HG03097 (cell line): ENCODE results near the gene LMTK3.
"Not testable (repeated sequence)": the region's sequence is repeated elsewhere in the genome, so short reads cannot be mapped to it uniquely, and the experiment has no call there.

Source experiments
- ATAC-seq: cut with Tn5 transposase; IDR thresholded peaks from one replicate; pipeline ENCODE4 v1.9.1; 2021; ENCODE audit not compliant: unreplicated experiment, low FRiP score

LMTK3 gene

DNA sequence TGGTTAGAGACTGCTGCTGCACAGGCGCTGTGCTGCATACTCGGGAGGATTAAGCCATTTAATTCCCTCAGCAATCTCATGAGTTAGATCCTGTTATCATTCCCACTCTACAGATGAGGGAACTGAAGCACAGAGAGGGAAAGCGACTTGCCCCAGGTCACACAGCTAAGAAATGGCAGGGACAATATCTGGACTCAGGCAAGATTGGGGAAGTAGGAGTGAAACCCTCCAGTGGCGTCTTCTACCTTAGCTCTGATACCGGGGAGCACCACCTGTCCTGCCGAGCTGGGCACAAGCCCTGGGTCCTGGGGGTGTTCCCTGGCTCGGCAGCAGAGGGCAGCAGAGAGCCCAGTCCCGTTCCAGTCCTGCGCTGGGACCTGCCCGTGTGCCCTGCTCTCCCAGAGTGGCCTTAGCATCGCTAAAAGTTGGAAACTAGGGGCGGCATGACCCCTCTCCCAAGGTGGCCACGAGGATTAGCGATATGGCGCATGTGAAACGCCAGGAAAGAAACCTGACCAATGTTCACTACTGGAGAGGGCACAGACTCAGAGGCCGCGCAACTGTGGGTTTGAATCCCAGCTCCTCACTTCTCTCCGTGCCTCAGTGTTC lies 21.9 kb downstream of the LMTK3 start:
- no peak for ATAC-seq

DNA sequence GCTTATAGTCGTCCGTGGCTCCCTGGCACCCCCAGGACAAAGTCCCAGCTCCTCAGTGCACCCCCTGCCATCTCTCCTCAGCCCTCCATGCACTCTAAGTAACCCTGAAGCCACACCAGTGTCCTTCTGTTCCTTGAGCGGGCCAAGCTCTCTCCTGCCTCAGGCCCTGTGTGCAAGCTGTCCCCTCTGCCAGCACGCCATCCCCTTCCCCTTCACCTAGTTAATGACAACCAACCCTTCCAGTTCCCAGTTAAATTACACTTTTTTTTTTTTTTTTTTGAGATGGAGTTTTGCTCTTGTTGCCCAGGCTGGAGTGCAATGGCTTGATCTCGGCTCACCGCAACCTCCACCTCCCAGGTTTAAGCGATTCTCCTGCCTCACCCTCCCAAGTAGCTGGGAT lies 23.2 kb downstream of the LMTK3 start:
- not testable (repeated sequence) for ATAC-seq

GRCh38 chr19:48487948-48488347 lies 23.7 kb downstream of the LMTK3 start:
- ATAC-seq = no peak

DNA sequence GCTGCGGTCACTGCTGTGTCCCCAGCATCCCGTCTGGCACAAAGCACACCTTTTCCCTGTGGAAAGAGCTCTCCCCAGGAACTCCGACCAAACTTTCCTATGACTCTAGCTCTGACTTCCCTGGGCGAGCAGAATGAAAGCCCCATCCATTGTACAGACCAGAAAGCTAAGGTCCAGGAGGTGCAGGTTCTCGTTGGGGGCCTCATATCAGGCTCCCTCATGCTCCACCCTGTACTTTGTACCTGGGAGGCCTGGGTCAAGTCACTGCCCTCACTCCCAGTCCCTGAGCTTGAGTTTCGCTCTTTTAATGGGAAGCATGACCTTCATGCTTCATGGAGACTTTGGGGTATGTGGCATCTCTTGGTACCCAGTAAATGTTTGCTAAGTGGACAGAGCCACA lies 24.1 kb downstream of the LMTK3 start:
- ATAC-seq = no peak

- not testable (repeated sequence) for ATAC-seq
Observed at GRCh38 chr19:48486706-48487105, 24.9 kb downstream of the LMTK3 start.

DNA sequence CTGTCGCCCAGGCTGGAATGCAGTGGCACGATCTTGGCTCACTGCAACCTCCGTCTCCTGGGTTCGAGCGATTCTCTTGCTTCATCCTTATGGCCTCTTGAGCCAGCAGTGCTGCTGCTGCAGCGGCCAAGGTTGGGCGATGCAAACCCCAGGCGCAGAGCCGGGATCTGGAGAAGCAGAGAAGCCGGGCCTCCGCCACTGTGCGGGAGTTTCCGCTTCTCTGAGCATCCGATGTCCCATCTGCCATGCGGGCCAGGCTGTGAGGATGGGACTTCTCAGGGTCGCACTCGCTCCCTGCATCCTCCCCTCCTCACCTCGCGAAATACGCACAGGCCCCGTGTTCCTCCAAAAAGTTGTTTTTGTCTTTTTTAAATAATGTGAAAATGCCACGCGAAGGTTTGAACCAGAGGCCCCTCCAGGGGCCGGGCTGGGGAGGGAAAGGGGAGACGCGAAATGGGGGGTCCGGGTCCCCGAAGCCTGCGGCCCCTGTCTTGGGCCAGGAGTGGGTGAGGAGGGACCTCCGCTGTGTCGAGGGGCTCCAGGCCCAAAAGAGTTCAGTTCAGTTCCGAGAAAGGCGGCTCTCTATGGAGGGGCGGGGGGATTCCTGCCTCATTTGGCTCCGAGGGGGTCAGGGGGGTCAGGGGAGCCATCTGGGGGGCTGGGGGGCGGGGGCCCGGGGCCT lies 26.6 kb downstream of the LMTK3 start:
- no peak for ATAC-seq

DNA sequence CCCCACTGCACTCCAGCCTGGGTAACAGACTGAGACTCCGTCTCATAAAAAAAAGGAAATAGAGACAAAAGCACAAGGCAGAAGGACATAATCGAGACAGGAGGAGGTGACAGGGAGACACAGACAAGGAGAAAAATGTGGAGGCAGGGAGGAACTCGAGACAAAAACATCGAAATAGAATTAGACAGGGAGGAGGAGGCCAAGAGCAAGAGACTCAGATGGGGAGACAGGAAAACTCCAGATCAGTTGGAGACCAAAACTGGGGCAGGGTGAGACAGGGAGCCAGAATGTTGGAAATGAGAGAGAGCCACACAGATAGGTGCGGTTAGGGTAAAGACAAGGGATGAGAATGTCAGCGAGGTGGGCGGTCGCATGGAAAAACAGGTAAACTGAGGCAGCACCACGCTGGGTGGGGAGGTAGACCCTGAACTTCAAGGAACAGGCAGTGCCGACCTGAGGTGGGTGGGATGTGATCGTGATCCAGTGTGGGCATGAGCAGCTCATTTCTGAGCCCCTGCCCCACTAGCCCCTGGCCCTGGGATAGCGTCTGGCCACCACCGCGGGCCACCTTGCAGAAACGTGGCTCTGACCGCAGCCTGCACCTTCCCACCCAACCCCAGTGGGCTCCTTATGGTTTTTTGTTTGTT lies 27.3 kb downstream of the LMTK3 start:
- ATAC-seq = no peak

DNA sequence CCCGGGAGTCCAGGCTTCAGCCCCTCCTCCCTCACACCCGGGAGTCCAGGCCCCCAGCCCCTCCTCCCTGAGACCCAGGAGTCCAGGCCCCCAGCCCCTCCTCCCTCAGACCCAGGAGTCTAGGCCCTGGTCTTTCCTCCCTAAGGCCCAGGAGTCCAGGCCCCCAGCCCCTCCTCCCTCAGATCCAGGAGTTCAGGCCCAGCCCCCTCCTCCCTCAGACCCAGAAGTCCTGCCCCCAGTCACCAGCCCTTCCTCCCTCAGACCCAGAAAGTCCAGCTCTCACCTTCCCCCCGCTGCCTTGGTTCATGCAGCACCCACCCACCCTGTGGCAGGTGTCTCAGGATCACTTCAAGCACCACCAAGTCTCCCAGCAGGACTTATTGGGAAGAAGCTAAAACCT lies 28.3 kb downstream of the LMTK3 start:
- no peak for ATAC-seq

DNA sequence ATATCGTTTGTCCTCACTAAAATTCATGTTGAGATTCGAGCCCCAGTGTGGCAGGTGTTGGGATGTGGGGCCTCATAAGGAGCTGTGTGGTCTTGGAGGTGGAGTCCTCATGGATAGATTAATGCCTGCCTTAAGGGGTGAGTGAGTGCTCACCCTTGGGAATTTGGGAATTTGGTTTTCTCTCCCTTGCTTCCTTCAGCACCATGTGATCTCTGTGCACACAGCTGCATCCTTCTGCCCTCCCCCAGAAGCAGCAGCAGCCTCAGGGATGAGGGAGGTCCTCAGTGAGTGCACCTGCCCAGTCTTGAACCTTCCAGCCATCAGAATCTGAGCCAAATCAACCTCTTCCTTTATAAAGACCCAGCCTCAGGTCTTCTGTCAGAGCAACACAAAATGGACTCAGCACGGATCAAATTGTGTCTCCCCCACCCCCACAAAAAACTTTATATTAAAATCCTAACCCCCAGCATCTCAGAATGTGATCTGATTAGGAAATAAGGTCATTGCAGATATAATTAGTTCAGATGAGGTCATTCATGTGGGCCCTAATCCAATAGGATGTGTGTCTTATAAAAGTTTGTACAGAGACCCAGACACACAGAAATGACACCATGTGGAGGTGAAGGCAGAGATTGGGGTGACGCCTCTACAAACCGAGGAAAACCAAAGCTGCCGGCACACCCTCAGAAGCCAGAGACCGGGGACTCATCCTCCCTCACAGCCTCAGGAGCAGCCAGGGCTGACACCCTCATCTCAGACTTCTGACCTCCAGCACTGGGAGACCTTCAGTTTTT lies 29.6 kb downstream of the LMTK3 start:
- ATAC-seq = no peak

- no peak for ATAC-seq
Observed at GRCh38 chr19:48480558-48481500, 30.8 kb downstream of the LMTK3 start.

DNA sequence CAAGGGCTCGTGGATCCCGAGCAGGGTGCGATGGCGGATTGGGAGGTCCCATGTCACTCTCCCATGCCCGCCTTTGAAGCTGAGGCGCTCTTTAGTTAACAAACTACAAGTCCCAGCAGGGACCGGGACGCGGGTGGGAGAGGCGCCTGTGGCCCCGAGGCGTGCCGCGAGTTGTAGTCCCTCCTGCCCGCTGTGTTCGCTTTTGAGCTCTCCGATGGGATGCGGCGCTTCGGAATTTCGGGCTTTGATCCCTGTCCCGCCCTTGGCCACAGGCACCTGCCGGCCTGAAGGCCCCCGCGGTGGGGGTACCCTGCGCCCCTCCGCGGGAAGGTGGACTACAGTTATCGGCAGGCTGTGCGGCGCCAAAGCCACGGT lies 31.5 kb downstream of the LMTK3 start:
- ATAC-seq = no peak

DNA sequence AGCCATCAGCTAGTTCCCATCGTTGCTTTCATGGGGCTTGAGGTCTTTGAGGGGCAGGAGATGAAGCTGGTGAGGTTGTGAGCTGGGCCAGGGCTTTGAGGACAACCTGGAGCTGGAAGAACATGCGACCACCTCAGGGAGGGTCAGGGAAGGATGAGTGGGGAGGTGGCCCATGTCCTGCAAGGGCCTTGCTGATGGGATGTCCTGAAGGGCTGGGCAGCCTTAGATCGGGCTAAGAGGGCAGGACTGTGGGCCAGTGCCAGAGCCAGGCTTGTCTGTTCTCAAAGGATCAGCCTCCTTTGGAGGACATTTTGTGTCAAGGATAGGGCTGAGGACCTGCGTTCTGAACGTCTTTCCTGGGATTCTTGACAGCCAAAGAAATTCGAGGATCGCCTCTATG lies 31.9 kb downstream of the LMTK3 start:
- no peak for ATAC-seq

DNA sequence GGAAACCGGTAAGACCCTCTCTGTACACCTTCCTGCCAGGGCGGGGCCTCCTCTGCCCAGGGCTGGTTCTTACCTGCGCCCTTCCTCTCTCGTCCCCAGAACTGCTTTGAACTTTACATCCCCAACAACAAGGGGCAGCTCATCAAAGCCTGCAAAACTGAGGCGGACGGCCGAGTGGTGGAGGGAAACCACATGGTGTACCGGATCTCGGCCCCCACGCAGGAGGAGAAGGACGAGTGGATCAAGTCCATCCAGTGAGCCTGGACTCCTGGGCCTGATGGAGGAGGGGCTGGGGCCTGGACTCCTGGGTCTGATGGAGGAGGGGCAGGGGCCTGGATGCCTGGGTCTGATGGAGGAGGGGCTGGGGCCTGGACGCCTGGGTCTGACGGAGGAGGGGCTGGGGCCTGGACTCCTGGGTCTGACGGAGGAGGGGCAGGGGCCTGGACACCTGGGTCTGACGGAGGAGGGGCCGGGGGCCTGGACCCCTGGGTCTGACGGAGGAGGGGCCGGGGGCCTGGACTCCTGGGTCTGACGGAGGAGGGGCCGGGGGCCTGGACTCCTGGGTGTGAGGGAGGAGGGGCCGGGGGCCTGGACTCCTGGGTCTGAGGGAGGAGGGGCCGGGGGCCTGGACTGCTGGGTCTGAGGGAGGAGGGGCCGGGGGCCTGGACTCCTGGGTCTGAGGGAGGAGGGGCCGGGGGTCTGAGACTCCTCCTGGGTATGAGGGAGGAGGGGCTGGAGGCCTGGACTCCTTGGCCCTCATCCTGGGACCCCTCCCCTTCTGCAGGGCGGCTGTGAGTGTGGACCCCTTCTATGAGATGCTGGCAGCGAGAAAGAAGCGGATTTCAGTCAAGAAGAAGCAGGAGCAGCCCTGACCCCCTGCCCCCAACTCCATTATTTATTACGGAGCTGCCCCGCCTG lies 33.0 kb downstream of the LMTK3 start:
- ATAC-seq = no peak

DNA sequence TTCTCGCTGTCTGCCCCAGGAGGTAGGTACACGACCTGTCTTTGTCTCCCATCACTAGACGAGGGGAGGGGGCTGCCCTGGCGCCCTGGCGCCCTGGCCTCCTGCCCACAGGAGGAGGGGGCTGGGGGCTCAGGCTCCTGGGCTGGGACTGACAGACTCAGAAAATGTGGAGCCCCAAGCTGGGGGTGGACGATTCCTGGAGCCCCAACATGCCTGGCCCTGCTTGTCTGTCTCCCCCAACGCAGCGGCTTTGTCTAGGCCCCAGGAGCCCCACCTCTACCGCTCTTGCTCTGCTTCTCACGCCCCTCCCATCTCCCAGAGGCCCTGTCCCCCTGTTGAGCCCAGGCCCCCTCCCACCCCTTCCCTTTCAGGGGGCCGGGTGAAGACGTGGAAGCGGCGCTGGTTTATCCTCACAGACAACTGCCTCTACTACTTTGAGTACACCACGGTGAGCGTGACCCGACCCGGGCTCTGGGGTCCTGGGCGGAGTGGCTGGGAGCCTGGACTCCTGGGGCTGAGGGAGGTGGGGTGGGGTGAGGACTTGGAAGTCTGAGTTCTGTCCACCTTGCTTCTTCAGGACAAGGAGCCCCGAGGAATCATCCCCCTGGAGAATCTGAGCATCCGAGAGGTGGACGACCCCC lies 33.8 kb downstream of the LMTK3 start:
- no peak for ATAC-seq

DNA sequence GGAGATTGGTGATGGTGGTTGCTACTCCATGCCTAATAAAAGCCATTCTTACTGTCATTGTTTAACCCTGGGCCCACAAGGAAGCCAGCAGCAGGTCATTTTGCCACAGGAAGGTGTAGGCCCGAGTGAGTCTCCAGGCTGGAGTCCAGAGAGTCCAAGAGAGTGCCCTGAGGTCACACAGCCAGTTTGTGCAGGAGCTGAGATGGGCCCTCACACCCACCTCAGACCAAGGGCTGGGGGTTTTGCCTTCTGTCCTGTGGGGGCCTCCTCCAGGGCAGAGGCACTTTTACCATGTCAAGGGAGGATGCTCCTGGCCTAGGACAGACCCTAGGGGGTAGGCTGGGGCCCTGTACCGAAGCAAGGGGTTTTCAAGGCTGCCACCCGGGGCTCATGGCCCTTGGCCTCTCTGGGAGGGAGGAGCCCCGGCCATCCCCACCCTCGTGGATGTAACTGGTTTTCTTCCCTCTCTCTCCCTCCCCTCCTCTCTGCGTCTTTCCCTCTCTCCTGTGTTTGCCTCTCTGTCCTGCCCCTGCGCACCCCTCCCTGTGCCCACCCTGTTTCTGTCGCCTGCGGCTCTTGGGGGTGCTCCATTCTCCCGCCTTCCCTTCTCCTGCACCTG lies 34.5 kb downstream of the LMTK3 start:
- ATAC-seq = no peak

DNA sequence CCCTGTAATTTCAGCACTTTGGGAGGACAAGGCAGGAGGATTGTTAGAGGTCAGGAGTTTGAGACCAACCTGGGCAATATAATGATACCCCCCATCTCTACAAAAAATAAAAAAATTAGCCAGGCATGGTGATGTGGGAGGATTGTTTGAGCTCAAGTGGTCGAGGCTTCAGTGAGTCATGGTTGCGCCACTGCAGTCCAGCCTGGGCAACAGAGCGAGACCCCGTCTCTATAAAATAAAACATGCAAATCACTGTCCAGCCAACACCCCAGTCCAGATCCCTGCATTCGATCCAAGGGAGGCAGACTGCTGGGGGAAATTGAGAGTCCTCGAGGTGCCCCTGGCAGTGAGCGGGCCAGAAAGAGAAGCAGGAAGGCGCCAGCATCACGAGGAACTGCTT lies 35.5 kb downstream of the LMTK3 start:
- no peak for ATAC-seq

DNA sequence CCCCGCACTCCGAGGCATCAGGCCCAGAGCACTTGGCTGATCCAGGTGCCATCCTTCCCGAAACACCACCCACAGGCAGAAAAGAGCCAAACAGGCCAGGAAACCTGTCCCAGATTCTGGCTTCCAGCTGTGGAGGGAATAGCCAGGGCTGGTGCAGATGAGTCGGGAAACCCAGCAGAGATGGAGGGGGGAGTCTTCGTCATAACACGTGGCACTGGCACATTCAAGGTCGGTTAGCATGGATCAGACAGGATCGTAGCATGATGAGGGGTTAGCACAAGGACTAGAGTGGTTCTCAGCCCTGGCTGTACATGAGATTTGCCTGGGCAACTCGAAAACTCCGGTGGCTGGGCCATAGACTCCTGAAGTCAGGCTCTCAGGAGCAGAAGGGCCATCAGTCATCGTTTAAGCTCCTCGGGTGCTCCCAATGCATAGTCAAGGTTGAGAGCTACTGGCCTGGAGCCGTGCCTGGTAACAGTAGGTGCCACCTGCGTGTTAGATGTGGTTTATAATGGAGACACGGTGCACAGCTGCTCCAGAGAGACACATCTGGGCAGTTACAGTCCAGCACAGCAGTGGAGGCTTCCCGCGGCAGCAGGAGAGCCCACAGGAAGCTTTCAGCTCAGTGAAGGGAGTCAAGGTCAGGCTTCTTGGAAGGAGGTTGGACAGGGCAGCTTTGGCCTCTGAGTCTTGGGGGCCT lies 36.1 kb downstream of the LMTK3 start:
- ATAC-seq = no peak

DNA sequence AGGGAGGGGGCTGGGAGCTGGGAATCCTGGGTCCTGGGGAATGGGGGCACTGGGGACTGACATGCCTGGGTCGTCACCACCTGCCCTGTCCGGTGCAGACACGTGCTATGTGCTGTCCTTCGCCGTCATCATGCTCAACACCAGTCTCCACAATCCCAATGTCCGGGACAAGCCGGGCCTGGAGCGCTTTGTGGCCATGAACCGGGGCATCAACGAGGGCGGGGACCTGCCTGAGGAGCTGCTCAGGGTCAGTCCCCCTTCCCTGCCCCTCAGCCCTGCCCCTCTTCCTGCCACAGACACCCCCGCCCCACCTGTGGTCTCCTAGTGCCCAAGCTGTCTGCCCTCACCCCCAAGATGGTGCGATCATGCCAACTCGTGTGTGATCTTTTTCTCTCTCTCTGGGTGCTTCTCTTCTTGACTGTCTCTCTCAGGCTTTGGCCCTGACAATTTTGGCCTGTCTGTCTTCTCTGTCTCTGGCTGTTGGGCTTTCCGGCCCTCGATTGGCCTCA lies 37.5 kb downstream of the LMTK3 start:
- ATAC-seq = no peak
